Measurements from ENCODE around the gene KLHL13. TPM values are rescaled to one million over a fixed set of nuclear protein-coding genes. Genes with fewer than 3 reads are reported as not detected.
A peak's percentile ranks its signal among the peaks of the same experiment; 100 is the strongest.

The KLHL13 gene
- total and polyA plus RNA-seq, 8 donors, result 1.1 to 4.9 (median 3.1) TPM

GRCh38 chrX:117996918-117997480 lies 119.6 kb downstream of the KLHL13 start:
- WGBS, 2 donors, result 53 to 73% methylated on average over 3 of the region's 3 CpGs
- FAIRE-seq, result peak; percentile 67
- H3K36me3 ChIP-seq, result no peaks in the 10 kb centered on the region
- intact Hi-C loops (cut with DNase I), result no loop called here
- H3K27me3 ChIP-seq, result no peaks in the 10 kb centered on the region
- no peaks in the 10 kb centered on the region for H3K9me3 ChIP-seq
- no peak overlapping the region for H3K27ac ChIP-seq
- no peak for TF ChIP-seq CTCF (IDR thresholded peaks at IDR 0.05)
- DNase-seq, result no peak
- no peak overlapping the region for H3K4me3 ChIP-seq
- no peaks in the 10 kb centered on the region for H3K4me1 ChIP-seq
- no peak for ATAC-seq

DNA sequence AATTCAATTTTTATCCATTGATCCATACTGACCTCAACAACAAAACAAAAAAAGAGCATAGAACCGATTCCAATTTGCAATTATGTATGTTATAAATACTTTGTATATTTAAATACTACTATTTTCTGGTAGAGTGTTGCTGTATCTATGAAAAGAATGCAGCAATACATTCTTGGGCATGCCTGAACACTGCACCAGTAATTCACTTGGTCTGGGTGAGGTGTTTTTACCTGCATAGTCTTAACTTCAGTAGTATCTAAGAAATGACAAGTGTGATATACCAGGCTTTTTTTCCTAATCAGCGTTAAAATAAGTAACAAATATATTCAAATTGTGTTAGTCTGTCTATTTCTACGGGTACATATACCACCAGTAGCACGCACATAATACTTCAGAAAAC lies 120.2 kb downstream of the KLHL13 start:
- Histone ChIP-seq H3K27ac (no peak overlapping the region), H3K27me3 (no peaks in the 10 kb centered on the region), H3K9me3 (no peaks in the 10 kb centered on the region), H3K36me3 (no peaks in the 10 kb centered on the region), H3K4me3 (no peak overlapping the region), H3K4me1 (no peaks in the 10 kb centered on the region)
- FAIRE-seq (no peak), ATAC-seq (no peak), DNase-seq (no peak)
- intact Hi-C loops (cut with DNase I), result no loop called here
- WGBS, 2 donors, result 55 to 91% methylated on average over 4 of the region's 4 CpGs
- no peak for TF ChIP-seq CTCF (IDR thresholded peaks at IDR 0.05)

DNA sequence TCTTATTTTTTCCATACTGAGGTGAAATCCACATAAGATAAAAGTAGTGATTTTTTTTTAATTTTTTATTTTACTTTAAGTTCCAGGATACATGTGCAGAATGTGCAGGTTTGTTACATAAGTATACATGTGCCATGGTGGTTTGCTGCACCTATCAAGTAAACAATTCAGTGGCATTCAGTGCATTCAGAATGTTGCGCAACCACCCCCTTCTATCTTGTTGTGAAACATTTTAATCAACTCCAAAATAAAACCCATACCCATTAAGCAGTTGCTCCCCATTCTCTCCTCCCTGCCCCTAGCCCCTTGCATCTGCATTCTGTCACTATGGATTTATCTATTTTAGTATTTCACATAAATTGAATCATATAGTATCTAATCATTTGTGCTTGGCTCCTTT lies 121.2 kb downstream of the KLHL13 start:
- no peaks in the 10 kb centered on the region for H3K27me3 ChIP-seq
- no peaks in the 10 kb centered on the region for H3K9me3 ChIP-seq
- 92 to 97% methylated on average over 1 of the region's 1 CpG for WGBS, 2 donors
- no peak overlapping the region for H3K4me3 ChIP-seq
- intact Hi-C loops (cut with DNase I), result no loop called here
- no peak for ATAC-seq
- no peak for FAIRE-seq
- no peak overlapping the region for H3K27ac ChIP-seq
- no peaks in the 10 kb centered on the region for H3K4me1 ChIP-seq
- no peak for TF ChIP-seq CTCF (IDR thresholded peaks at IDR 0.05)
- DNase-seq, result no peak
- no peaks in the 10 kb centered on the region for H3K36me3 ChIP-seq

DNA sequence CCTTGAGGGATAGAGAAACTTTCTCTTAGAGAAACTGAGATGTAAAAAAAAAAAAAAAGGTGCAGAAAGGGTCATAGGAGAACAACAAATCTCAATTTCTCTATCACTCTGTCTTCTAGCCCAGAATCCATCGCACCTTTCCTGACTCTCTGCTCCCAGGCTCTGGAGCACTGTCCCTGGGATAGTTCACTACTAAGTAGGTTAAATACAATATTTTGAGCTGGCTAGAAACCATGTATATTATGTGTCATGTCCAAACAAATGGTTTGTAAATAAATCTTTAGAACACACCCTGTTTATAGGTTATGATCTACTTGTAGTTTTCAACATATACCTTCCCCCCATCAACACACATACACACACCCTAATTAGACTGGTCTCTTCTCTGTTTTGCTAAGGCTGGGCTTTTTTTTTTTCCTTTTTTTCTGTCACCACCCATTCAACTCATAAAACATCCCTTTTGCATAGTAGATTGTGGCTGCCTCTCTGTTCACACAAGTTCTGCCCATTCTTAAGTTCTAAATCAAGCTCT lies 124.4 kb downstream of the KLHL13 start:
- ATAC-seq (no peak), DNase-seq (no peak), FAIRE-seq (peak; percentile 37)
- WGBS, 2 donors, result 64 to 83% methylated on average over 1 of the region's 1 CpG
- Histone ChIP-seq H3K9me3 (no peaks in the 10 kb centered on the region), H3K4me1 (no peaks in the 10 kb centered on the region), H3K27me3 (no peaks in the 10 kb centered on the region), H3K36me3 (no peaks in the 10 kb centered on the region), H3K4me3 (no peak overlapping the region), H3K27ac (peak overlapping the region in 1 of 4 donors; percentile 11)
- intact Hi-C loops (cut with DNase I), result no loop called here
- TF ChIP-seq CTCF (IDR thresholded peaks at IDR 0.05), result no peak

GRCh38 chrX:117990438-117990837 lies 126.2 kb downstream of the KLHL13 start:
- H3K27ac ChIP-seq, result no peak overlapping the region
- H3K4me1 ChIP-seq, result no peaks in the 10 kb centered on the region
- FAIRE-seq (no peak), DNase-seq (no peak), ATAC-seq (no peak)
- intact Hi-C loops (cut with DNase I), result no loop called here
- no peaks in the 10 kb centered on the region for H3K9me3 ChIP-seq
- no peaks in the 10 kb centered on the region for H3K27me3 ChIP-seq
- WGBS, 2 donors, result 70 to 80% methylated on average over 3 of the region's 3 CpGs
- H3K36me3 ChIP-seq, result no peaks in the 10 kb centered on the region
- H3K4me3 ChIP-seq, result no peak overlapping the region
- TF ChIP-seq CTCF (IDR thresholded peaks at IDR 0.05), result no peak

All from pancreas (tissue), 10 donors.